GM23248 (cell line): ENCODE data around the gene BRCA1.

Experiments
- EZH2 ChIP-seq: fragments of 200-600 bp; sonication (generic); IDR thresholded peaks from 2 replicates; pipeline ENCODE4 v1.6.1; 2018; ENCODE audit warnings: antibody characterized with exemption, mild to moderate bottlenecking; ENCODE audit not compliant: insufficient read depth, poor library complexity, severe bottlenecking
- EZH2phosphoT487 ChIP-seq: fragments of 200-600 bp; sonication (generic); IDR thresholded peaks from 2 replicates; pipeline ENCODE4 v1.6.1; 2018; ENCODE audit warnings: antibody characterized with exemption, moderate library complexity, mild to moderate bottlenecking, low read depth; ENCODE audit not compliant: insufficient read depth

GRCh38 chr17:43085474-43085873 is 39.7 kb downstream of the BRCA1 start:
- TF ChIP-seq EZH2: no peak
- no peak for TF ChIP-seq EZH2phosphoT487
